ENCODE data around the gene PPP1CC.

Gene PPP1CC

GRCh38 chr12:110746550-110746949 lies 3.9 kb upstream of the PPP1CC start:
- no peak overlapping the region for H2BK15ac ChIP-seq (ENCODE audit: low read length)
- peaks cover 3% of the 10 kb centered on the region for H3K79me1 ChIP-seq (ENCODE audit: low read depth, low read length)
- peaks cover 6 to 9% of the 10 kb centered on the region in 2 donors for H3K4me1 ChIP-seq (ENCODE audit: control insufficient read depth in 2 of 2, insufficient read depth in 1 of 2, low read depth in 1 of 2, low read length in 2 of 2)
- no peak overlapping the region for H2AK5ac ChIP-seq (ENCODE audit: low read depth, low read length)
- H3K14ac ChIP-seq (ENCODE audit: low read length) = no peak overlapping the region
- no peak overlapping the region for H4K8ac ChIP-seq (ENCODE audit: low read depth, low read length)
- no peaks in the 10 kb centered on the region for H3K9me3 ChIP-seq (replicated peaks in 1 of 2; ENCODE audit: control insufficient read depth in 2 of 2, insufficient read depth in 1 of 2, low read depth in 1 of 2, low read length in 2 of 2)
- H3K36me3 ChIP-seq (replicated peaks in 1 of 2; ENCODE audit: control insufficient read depth in 2 of 2, insufficient read depth in 2 of 2, low read length in 2 of 2) = no peaks in the 10 kb centered on the region
- no peak overlapping the region for H3K4me3 ChIP-seq (ENCODE audit: low read length in 2 of 2)
- no peak overlapping the region for H3K27ac ChIP-seq (replicated peaks; ENCODE audit: low read length)
- no peak overlapping the region for H3K18ac ChIP-seq (ENCODE audit: low read length)
- H2BK120ac ChIP-seq (ENCODE audit: low read depth, low read length) = no peak overlapping the region
- H2BK5ac ChIP-seq (ENCODE audit: low read length) = no peak overlapping the region
- H4K91ac ChIP-seq (ENCODE audit: low read depth, low read length, poor library complexity) = peak overlapping the region; percentile 30
- DNase-seq (ENCODE audit: low spot score) = no peak
- H2BK12ac ChIP-seq (ENCODE audit: low read length) = no peak overlapping the region
- WGBS, 2 donors (ENCODE audit: extremely low coverage in 2 of 2, insufficient read length in 2 of 2, insufficient replicate concordance in 1 of 2) = no CpG with 5 or more reads among the region's 6 CpGs
- H3K4ac ChIP-seq (ENCODE audit: low read length) = no peak overlapping the region
- peaks cover 0 to 2% (median 0%) of the 10 kb centered on the region in 3 experiments for H3K27me3 ChIP-seq (ENCODE audit: control insufficient read depth in 3 of 3, insufficient read depth in 3 of 3, low read depth in 1 of 3, low read length in 3 of 3)
- H3K4me2 ChIP-seq (ENCODE audit: insufficient read depth, low read length, poor library complexity, severe bottlenecking) = no peak overlapping the region
- no peak overlapping the region for H3K23ac ChIP-seq (ENCODE audit: low read depth, low read length, poor library complexity)
- no peak overlapping the region for H3K9ac ChIP-seq (ENCODE audit: low read depth, low read length, poor library complexity)
- no peak overlapping the region for H2AFZ ChIP-seq (ENCODE audit: low read length)

DNA sequence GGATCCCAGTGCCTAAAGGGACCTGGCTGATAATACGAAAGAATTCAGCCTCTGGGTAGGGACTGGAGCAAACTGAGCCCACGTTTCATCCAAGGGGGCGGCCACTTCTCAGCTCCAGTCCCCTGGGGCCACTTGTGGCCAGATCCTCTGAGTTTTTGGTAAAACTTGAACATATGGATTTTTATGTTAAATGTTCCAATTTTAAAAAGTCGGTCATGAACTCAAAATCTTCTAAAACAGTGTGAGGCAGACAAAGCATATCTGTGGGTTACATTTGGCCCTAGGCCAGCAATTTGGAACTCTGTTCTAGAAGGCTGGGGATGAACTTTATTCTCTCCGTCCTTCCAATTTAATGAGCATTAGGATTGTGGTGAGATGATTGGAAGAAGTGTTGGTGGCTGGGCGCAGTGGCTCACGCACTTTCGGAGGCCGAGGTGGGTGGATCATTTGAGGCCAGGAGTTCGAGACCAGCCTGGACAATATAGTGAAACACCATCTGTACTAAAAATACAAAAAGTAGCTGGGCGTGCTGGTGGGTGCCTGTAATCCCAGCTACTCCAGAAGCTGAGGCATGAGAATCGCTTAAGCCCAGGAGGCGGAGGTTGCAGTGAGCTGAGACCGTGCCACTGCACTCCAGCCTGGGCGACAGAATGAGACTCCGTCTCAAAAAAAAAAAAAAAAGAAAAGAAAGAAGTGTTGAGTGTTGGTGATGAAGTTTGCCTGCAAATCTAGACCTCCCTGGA lies 3.0 kb upstream of the PPP1CC start:
- H2AFZ ChIP-seq (ENCODE audit: low read length) = no peak overlapping the region
- peaks cover 6 to 14% of the 10 kb centered on the region in 2 donors for H3K4me1 ChIP-seq (ENCODE audit: control insufficient read depth in 2 of 2, insufficient read depth in 1 of 2, low read depth in 1 of 2, low read length in 2 of 2)
- no peak overlapping the region for H2BK15ac ChIP-seq (ENCODE audit: low read length)
- no peak overlapping the region for H3K14ac ChIP-seq (ENCODE audit: low read length)
- no peak overlapping the region for H2BK12ac ChIP-seq (ENCODE audit: low read length)
- no peak overlapping the region for H4K91ac ChIP-seq (ENCODE audit: low read depth, low read length, poor library complexity)
- H3K18ac ChIP-seq (ENCODE audit: low read length) = no peak overlapping the region
- H3K23ac ChIP-seq (ENCODE audit: low read depth, low read length, poor library complexity) = no peak overlapping the region
- H2BK120ac ChIP-seq (ENCODE audit: low read depth, low read length) = no peak overlapping the region
- H3K9ac ChIP-seq (ENCODE audit: low read depth, low read length, poor library complexity) = no peak overlapping the region
- no peaks in the 10 kb centered on the region for H3K36me3 ChIP-seq (replicated peaks in 1 of 2; ENCODE audit: control insufficient read depth in 2 of 2, insufficient read depth in 2 of 2, low read length in 2 of 2)
- DNase-seq (ENCODE audit: low spot score) = no peak
- H3K27ac ChIP-seq (replicated peaks; ENCODE audit: low read length) = no peak overlapping the region
- peaks cover 3% of the 10 kb centered on the region for H3K79me1 ChIP-seq (ENCODE audit: low read depth, low read length)
- H3K27me3 ChIP-seq (ENCODE audit: control insufficient read depth in 3 of 3, insufficient read depth in 3 of 3, low read depth in 1 of 3, low read length in 3 of 3) = peaks cover 0 to 2% (median 0%) of the 10 kb centered on the region in 3 experiments
- H3K4ac ChIP-seq (ENCODE audit: low read length) = no peak overlapping the region
- no peak overlapping the region for H4K8ac ChIP-seq (ENCODE audit: low read depth, low read length)
- no peak overlapping the region for H3K4me2 ChIP-seq (ENCODE audit: insufficient read depth, low read length, poor library complexity, severe bottlenecking)
- H3K4me3 ChIP-seq (ENCODE audit: low read length in 2 of 2) = no peak overlapping the region
- no peak overlapping the region for H2BK5ac ChIP-seq (ENCODE audit: low read length)
- H3K9me3 ChIP-seq (replicated peaks in 1 of 2; ENCODE audit: control insufficient read depth in 2 of 2, insufficient read depth in 1 of 2, low read depth in 1 of 2, low read length in 2 of 2) = no peaks in the 10 kb centered on the region
- WGBS, 2 donors (ENCODE audit: extremely low coverage in 2 of 2, insufficient read length in 2 of 2, insufficient replicate concordance in 1 of 2) = no CpG with 5 or more reads among the region's 16 CpGs
- H2AK5ac ChIP-seq (ENCODE audit: low read depth, low read length) = no peak overlapping the region

GRCh38 chr12:110744601-110745264 lies 2.0 kb upstream of the PPP1CC start:
- no peak overlapping the region for H3K9ac ChIP-seq (ENCODE audit: low read depth, low read length, poor library complexity)

GRCh38 chr12:110744151-110744571 lies 1.5 kb upstream of the PPP1CC start:
- Histone ChIP-seq H3K4me3 (ENCODE audit: low read length in 2 of 2) (peak overlapping the region in 1 of 2 donors; percentile 82), H3K27ac (replicated peaks; ENCODE audit: low read length) (no peak overlapping the region), H2BK12ac (ENCODE audit: low read length) (no peak overlapping the region), H2BK15ac (ENCODE audit: low read length) (no peak overlapping the region), H3K9ac (ENCODE audit: low read depth, low read length, poor library complexity) (no peak overlapping the region), H3K79me1 (ENCODE audit: low read depth, low read length) (peaks cover 3% of the 10 kb centered on the region), H3K4me1 (ENCODE audit: control insufficient read depth in 2 of 2, insufficient read depth in 1 of 2, low read depth in 1 of 2, low read length in 2 of 2) (peaks cover 8 to 27% of the 10 kb centered on the region in 2 donors), H2BK5ac (ENCODE audit: low read length) (no peak overlapping the region), H3K9me3 (replicated peaks in 1 of 2; ENCODE audit: control insufficient read depth in 2 of 2, insufficient read depth in 1 of 2, low read depth in 1 of 2, low read length in 2 of 2) (no peaks in the 10 kb centered on the region), H3K27me3 (ENCODE audit: control insufficient read depth in 3 of 3, insufficient read depth in 3 of 3, low read depth in 1 of 3, low read length in 3 of 3) (peaks cover 0 to 2% (median 0%) of the 10 kb centered on the region in 3 experiments), H2AFZ (ENCODE audit: low read length) (peak overlapping the region; percentile 95), H3K14ac (ENCODE audit: low read length) (peak overlapping the region; percentile 5), H3K18ac (ENCODE audit: low read length) (peak overlapping the region; percentile 58), H3K23ac (ENCODE audit: low read depth, low read length, poor library complexity) (no peak overlapping the region), H3K36me3 (replicated peaks in 1 of 2; ENCODE audit: control insufficient read depth in 2 of 2, insufficient read depth in 2 of 2, low read length in 2 of 2) (peaks cover 0 to 12% of the 10 kb centered on the region in 2 donors), H4K8ac (ENCODE audit: low read depth, low read length) (no peak overlapping the region), H2AK5ac (ENCODE audit: low read depth, low read length) (no peak overlapping the region), H4K91ac (ENCODE audit: low read depth, low read length, poor library complexity) (no peak overlapping the region), H2BK120ac (ENCODE audit: low read depth, low read length) (no peak overlapping the region), H3K4ac (ENCODE audit: low read length) (no peak overlapping the region), H3K4me2 (ENCODE audit: insufficient read depth, low read length, poor library complexity, severe bottlenecking) (peak overlapping the region; percentile 61)
- no CpG with 5 or more reads among the region's 4 CpGs for WGBS, 2 donors (ENCODE audit: extremely low coverage in 2 of 2, insufficient read length in 2 of 2, insufficient replicate concordance in 1 of 2)
- no peak for DNase-seq (ENCODE audit: low spot score)

More at GRCh38 chr12:110744601-110745264, 2.0 kb upstream of the PPP1CC start:
- Histone ChIP-seq H3K27me3 (ENCODE audit: control insufficient read depth in 3 of 3, insufficient read depth in 3 of 3, low read depth in 1 of 3, low read length in 3 of 3) (peaks cover 0 to 2% (median 0%) of the 10 kb centered on the region in 3 experiments), H3K27ac (replicated peaks; ENCODE audit: low read length) (no peak overlapping the region), H2BK120ac (ENCODE audit: low read depth, low read length) (no peak overlapping the region), H3K14ac (ENCODE audit: low read length) (no peak overlapping the region), H3K18ac (ENCODE audit: low read length) (no peak overlapping the region), H3K4me3 (ENCODE audit: low read length in 2 of 2) (no peak overlapping the region), H3K9me3 (replicated peaks in 1 of 2; ENCODE audit: control insufficient read depth in 2 of 2, insufficient read depth in 1 of 2, low read depth in 1 of 2, low read length in 2 of 2) (no peaks in the 10 kb centered on the region), H2BK15ac (ENCODE audit: low read length) (no peak overlapping the region), H2AK5ac (ENCODE audit: low read depth, low read length) (no peak overlapping the region), H4K8ac (ENCODE audit: low read depth, low read length) (no peak overlapping the region), H2BK5ac (ENCODE audit: low read length) (no peak overlapping the region), H2AFZ (ENCODE audit: low read length) (no peak overlapping the region), H3K23ac (ENCODE audit: low read depth, low read length, poor library complexity) (no peak overlapping the region), H3K4me1 (ENCODE audit: control insufficient read depth in 2 of 2, insufficient read depth in 1 of 2, low read depth in 1 of 2, low read length in 2 of 2) (peaks cover 6 to 21% of the 10 kb centered on the region in 2 donors), H3K36me3 (replicated peaks in 1 of 2; ENCODE audit: control insufficient read depth in 2 of 2, insufficient read depth in 2 of 2, low read length in 2 of 2) (peaks cover 0 to 7% of the 10 kb centered on the region in 2 donors), H3K79me1 (ENCODE audit: low read depth, low read length) (peaks cover 3% of the 10 kb centered on the region), H3K4me2 (ENCODE audit: insufficient read depth, low read length, poor library complexity, severe bottlenecking) (no peak overlapping the region), H3K4ac (ENCODE audit: low read length) (no peak overlapping the region), H2BK12ac (ENCODE audit: low read length) (no peak overlapping the region), H4K91ac (ENCODE audit: low read depth, low read length, poor library complexity) (no peak overlapping the region)
- DNase-seq (ENCODE audit: low spot score) = no peak
- WGBS, 2 donors (ENCODE audit: extremely low coverage in 2 of 2, insufficient read length in 2 of 2, insufficient replicate concordance in 1 of 2) = no CpG with 5 or more reads among the region's 5 CpGs
